ENCODE data around the gene AMDHD2. TPM values are rescaled to one million over a fixed set of nuclear protein-coding genes. Genes with fewer than 3 reads are reported as not detected.
"Not testable (repeated sequence)": the region's sequence is repeated elsewhere in the genome, so short reads cannot be mapped to it uniquely, and the experiment has no call there.

The AMDHD2 gene
- total RNA-seq, 1 donor from 2014 or later: 7.3 TPM

- H3K9ac ChIP-seq (ENCODE audit: low read depth in 1 of 3, low read length in 3 of 3): peak within 1 kb of the TSS; percentile 61 to 82 (median 79)
- peaks cover 22 to 49% (median 32%) of the 10 kb centered on the region in 3 donors for H3K4me1 ChIP-seq (ENCODE audit: control insufficient read depth in 3 of 3, insufficient read depth in 3 of 3, low read length in 3 of 3)
- H3K27ac ChIP-seq (ENCODE audit: low read depth, low read length): peak within 1 kb of the TSS; percentile 64
- peak within 1 kb of the TSS; percentile 68 to 75 (median 74) for H3K4me3 ChIP-seq (ENCODE audit: low read length in 3 of 3)
- no peaks in the 10 kb centered on the region for H3K9me3 ChIP-seq (ENCODE audit: control insufficient read depth in 3 of 3, low read length in 3 of 3)
- peaks cover 10 to 31% (median 27%) of the 10 kb centered on the region in 3 donors for H3K27me3 ChIP-seq (ENCODE audit: control insufficient read depth in 3 of 3, insufficient read depth in 3 of 3, low read length in 3 of 3)
- no peaks in the 10 kb centered on the region for H3K36me3 ChIP-seq (ENCODE audit: control insufficient read depth in 3 of 3, insufficient read depth in 3 of 3, low read length in 3 of 3)
Measured at GRCh38 chr16:2474877-2475412, 45.2 kb upstream of the AMDHD2 start, which contains the start of gene TBC1D24. TBC1D24 (plus strand) TSS chr16:2475127; CDS start chr16:2496149, 21,022 bp downstream.

DNA sequence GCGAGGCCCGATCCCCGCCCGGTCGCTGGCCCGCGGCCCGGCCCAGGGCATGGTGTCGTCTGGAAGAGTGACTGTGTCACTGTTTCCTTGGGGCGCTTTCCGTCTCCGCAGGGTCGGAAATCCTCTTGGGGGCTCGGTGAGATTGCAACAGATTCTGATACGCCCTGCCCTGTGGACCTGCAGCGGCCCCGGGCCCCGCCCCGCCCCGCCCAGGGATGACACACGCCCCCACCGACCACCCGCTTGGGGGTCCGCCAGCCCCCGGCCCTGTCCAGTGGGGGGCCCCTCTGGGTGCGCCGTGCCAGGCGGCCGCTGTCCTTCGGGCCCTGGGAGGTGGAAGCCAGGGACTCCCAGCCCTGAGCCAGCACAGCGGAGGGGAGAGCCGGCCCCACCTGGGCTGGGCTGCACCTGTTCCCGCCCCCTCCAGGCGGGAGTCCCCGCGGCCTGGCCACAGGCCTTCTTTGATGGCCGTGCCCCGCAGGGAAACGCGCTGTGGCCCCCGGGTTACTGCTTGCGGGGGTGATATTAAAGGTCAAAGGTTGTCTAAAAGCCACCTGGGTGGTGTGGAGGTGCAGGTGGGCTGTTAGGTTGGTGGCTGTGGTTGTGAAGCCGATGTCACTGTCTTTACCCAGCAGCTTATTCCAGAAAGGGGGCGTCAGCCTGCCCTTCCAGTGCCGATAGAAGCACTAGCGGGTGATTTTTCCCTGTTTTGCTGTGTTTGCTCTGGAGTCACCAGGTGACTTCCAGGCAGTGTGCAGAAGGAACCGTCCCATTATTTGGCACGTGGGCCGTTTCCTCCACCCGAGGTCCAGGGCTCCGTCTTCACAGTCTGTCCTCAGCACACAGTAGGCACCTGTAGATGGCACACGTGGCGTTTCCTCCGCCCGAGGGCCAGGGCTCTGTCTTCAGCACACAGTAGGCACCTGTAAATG is 44.5 kb upstream of the AMDHD2 start:
- Histone ChIP-seq H3K36me3 (ENCODE audit: control insufficient read depth in 3 of 3, insufficient read depth in 3 of 3, low read length in 3 of 3) (no peaks in the 10 kb centered on the region), H3K9ac (ENCODE audit: low read depth in 1 of 3, low read length in 3 of 3) (peak overlapping the region; percentile 43 to 82 (median 52)), H3K27me3 (ENCODE audit: control insufficient read depth in 3 of 3, insufficient read depth in 3 of 3, low read length in 3 of 3) (peaks cover 7 to 23% (median 20%) of the 10 kb centered on the region in 3 donors), H3K4me1 (ENCODE audit: control insufficient read depth in 3 of 3, insufficient read depth in 3 of 3, low read length in 3 of 3) (peaks cover 16 to 42% (median 25%) of the 10 kb centered on the region in 3 donors), H3K27ac (ENCODE audit: low read depth, low read length) (no peak overlapping the region), H3K9me3 (ENCODE audit: control insufficient read depth in 3 of 3, low read length in 3 of 3) (no peaks in the 10 kb centered on the region), H3K4me3 (ENCODE audit: low read length in 3 of 3) (peak overlapping the region; percentile 51 to 72 (median 66))

GRCh38 chr16:2476345-2476720 is 43.8 kb upstream of the AMDHD2 start:
- Histone ChIP-seq H3K4me3 (ENCODE audit: low read length in 3 of 3) (no peak overlapping the region), H3K36me3 (ENCODE audit: control insufficient read depth in 3 of 3, insufficient read depth in 3 of 3, low read length in 3 of 3) (no peaks in the 10 kb centered on the region), H3K9ac (ENCODE audit: low read depth in 1 of 3, low read length in 3 of 3) (peak overlapping the region in 1 of 3 donors; percentile 33), H3K9me3 (ENCODE audit: control insufficient read depth in 3 of 3, low read length in 3 of 3) (no peaks in the 10 kb centered on the region), H3K4me1 (ENCODE audit: control insufficient read depth in 3 of 3, insufficient read depth in 3 of 3, low read length in 3 of 3) (peaks cover 14 to 40% (median 23%) of the 10 kb centered on the region in 3 donors), H3K27ac (ENCODE audit: low read depth, low read length) (no peak overlapping the region), H3K27me3 (ENCODE audit: control insufficient read depth in 3 of 3, insufficient read depth in 3 of 3, low read length in 3 of 3) (peaks cover 7 to 21% (median 19%) of the 10 kb centered on the region in 3 donors)

DNA sequence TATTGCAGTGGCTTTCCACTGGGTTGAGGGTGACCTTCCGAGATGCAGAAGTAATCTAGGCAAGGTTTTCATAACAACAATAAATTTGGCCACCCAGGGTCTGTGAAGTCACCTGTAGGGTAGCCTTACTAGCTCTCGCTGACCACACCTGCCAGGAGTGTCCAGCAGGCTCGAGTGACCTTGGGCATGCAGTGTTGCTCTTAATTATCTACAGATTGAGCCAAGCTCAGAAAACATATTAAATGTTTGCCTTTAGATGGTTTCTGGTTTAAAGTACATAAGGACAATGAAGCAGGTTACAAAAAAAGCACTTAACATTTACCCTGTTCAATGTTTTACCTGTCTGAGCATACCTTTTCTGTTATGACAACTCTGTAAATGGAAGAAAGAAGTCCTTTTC is 43.4 kb upstream of the AMDHD2 start:
- H3K27me3 ChIP-seq (ENCODE audit: control insufficient read depth in 3 of 3, insufficient read depth in 3 of 3, low read length in 3 of 3): peaks cover 5 to 18% (median 17%) of the 10 kb centered on the region in 3 donors
- peaks cover 14 to 37% (median 23%) of the 10 kb centered on the region in 3 donors for H3K4me1 ChIP-seq (ENCODE audit: control insufficient read depth in 3 of 3, insufficient read depth in 3 of 3, low read length in 3 of 3)
- no peaks in the 10 kb centered on the region for H3K36me3 ChIP-seq (ENCODE audit: control insufficient read depth in 3 of 3, insufficient read depth in 3 of 3, low read length in 3 of 3)
- H3K4me3 ChIP-seq (ENCODE audit: low read length in 3 of 3): no peak overlapping the region
- H3K9me3 ChIP-seq (ENCODE audit: control insufficient read depth in 3 of 3, low read length in 3 of 3): no peaks in the 10 kb centered on the region
- H3K27ac ChIP-seq (ENCODE audit: low read depth, low read length): no peak overlapping the region
- H3K9ac ChIP-seq (ENCODE audit: low read depth in 1 of 3, low read length in 3 of 3): peak overlapping the region in 1 of 3 donors; percentile 33

DNA sequence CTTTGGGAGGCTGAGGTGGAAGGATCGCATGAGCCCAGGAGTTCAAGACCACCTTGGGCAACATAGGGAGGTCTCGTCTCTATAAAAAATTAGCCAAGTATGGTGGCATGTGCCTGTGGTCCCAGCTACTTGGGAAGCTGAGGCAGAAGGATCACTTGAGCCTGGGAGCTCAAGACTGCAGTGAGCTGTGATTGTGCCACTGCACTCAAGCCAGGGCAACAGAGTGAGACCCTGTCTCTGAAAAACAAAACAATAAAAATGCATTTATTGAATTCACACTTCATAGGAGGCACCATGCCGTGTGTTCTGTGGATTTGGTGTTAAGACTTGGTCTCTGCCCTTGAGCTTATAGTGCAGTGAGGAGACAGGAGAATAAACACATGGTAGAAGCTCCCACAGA is 42.8 kb upstream of the AMDHD2 start:
- H3K4me1 ChIP-seq (ENCODE audit: control insufficient read depth in 3 of 3, insufficient read depth in 3 of 3, low read length in 3 of 3): peaks cover 19 to 37% (median 22%) of the 10 kb centered on the region in 3 donors
- H3K9ac ChIP-seq (ENCODE audit: low read depth in 1 of 3, low read length in 3 of 3): no peak overlapping the region
- H3K27ac ChIP-seq (ENCODE audit: low read depth, low read length): no peak overlapping the region
- H3K4me3 ChIP-seq (ENCODE audit: low read length in 3 of 3): no peak overlapping the region
- no peaks in the 10 kb centered on the region for H3K36me3 ChIP-seq (ENCODE audit: control insufficient read depth in 3 of 3, insufficient read depth in 3 of 3, low read length in 3 of 3)
- H3K9me3 ChIP-seq (ENCODE audit: control insufficient read depth in 3 of 3, low read length in 3 of 3): no peaks in the 10 kb centered on the region
- peaks cover 0 to 12% (median 11%) of the 10 kb centered on the region in 3 donors for H3K27me3 ChIP-seq (ENCODE audit: control insufficient read depth in 3 of 3, insufficient read depth in 3 of 3, low read length in 3 of 3)

DNA sequence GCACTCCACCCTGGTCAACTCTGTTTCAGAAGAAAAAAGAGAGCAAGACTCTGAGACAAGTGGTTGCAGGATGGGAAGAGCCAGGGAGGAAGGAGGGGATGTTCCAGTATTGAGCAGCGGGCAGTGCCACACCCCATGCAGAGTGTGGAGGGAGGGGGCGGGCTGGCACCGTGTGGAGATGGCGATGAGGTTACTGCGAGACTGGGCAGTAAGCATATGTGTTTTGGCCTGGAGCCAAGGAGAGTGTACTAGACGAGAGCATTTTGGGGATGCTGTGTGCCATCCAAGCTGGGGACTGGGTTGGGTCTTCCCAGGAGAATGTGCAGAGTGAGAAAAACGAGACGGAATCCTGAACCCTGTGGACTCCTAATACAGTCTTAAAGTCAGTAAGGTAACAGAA is 41.9 kb upstream of the AMDHD2 start:
- Histone ChIP-seq H3K9ac (ENCODE audit: low read depth in 1 of 3, low read length in 3 of 3) (no peak overlapping the region), H3K36me3 (ENCODE audit: control insufficient read depth in 3 of 3, insufficient read depth in 3 of 3, low read length in 3 of 3) (no peaks in the 10 kb centered on the region), H3K4me3 (ENCODE audit: low read length in 3 of 3) (no peak overlapping the region), H3K27me3 (ENCODE audit: control insufficient read depth in 3 of 3, insufficient read depth in 3 of 3, low read length in 3 of 3) (peaks cover 0 to 3% (median 1%) of the 10 kb centered on the region in 3 donors), H3K4me1 (ENCODE audit: control insufficient read depth in 3 of 3, insufficient read depth in 3 of 3, low read length in 3 of 3) (peaks cover 26 to 39% (median 27%) of the 10 kb centered on the region in 3 donors), H3K27ac (ENCODE audit: low read depth, low read length) (no peak overlapping the region), H3K9me3 (ENCODE audit: control insufficient read depth in 3 of 3, low read length in 3 of 3) (no peaks in the 10 kb centered on the region)

- H3K27me3 ChIP-seq (ENCODE audit: control insufficient read depth in 3 of 3, insufficient read depth in 3 of 3, low read length in 3 of 3); H3K9me3 ChIP-seq (ENCODE audit: control insufficient read depth in 3 of 3, low read length in 3 of 3): not testable (repeated sequence)
Measured at GRCh38 chr16:2479996-2480395, 40.2 kb upstream of the AMDHD2 start.

GRCh38 chr16:2480948-2481347 is 39.2 kb upstream of the AMDHD2 start:
- no peaks in the 10 kb centered on the region for H3K27me3 ChIP-seq (ENCODE audit: control insufficient read depth in 3 of 3, insufficient read depth in 3 of 3, low read length in 3 of 3)
- H3K9ac ChIP-seq (ENCODE audit: low read depth in 1 of 3, low read length in 3 of 3): no peak overlapping the region
- H3K36me3 ChIP-seq (ENCODE audit: control insufficient read depth in 3 of 3, insufficient read depth in 3 of 3, low read length in 3 of 3): no peaks in the 10 kb centered on the region
- H3K9me3 ChIP-seq (ENCODE audit: control insufficient read depth in 3 of 3, low read length in 3 of 3): no peaks in the 10 kb centered on the region
- no peak overlapping the region for H3K27ac ChIP-seq (ENCODE audit: low read depth, low read length)
- no peak overlapping the region for H3K4me3 ChIP-seq (ENCODE audit: low read length in 3 of 3)
- H3K4me1 ChIP-seq (ENCODE audit: control insufficient read depth in 3 of 3, insufficient read depth in 3 of 3, low read length in 3 of 3): peaks cover 32 to 45% (median 38%) of the 10 kb centered on the region in 3 donors

More at GRCh38 chr16:2479996-2480395, 40.2 kb upstream of the AMDHD2 start:
- H3K36me3 ChIP-seq (ENCODE audit: control insufficient read depth in 3 of 3, insufficient read depth in 3 of 3, low read length in 3 of 3); H3K27ac ChIP-seq (ENCODE audit: low read depth, low read length); H3K4me3 ChIP-seq (ENCODE audit: low read length in 3 of 3); H3K9ac ChIP-seq (ENCODE audit: low read depth in 1 of 3, low read length in 3 of 3): not testable (repeated sequence)
- peaks cover 37 to 46% (median 38%) of the 10 kb centered on the region in 3 donors for H3K4me1 ChIP-seq (ENCODE audit: control insufficient read depth in 3 of 3, insufficient read depth in 3 of 3, low read length in 3 of 3)

DNA sequence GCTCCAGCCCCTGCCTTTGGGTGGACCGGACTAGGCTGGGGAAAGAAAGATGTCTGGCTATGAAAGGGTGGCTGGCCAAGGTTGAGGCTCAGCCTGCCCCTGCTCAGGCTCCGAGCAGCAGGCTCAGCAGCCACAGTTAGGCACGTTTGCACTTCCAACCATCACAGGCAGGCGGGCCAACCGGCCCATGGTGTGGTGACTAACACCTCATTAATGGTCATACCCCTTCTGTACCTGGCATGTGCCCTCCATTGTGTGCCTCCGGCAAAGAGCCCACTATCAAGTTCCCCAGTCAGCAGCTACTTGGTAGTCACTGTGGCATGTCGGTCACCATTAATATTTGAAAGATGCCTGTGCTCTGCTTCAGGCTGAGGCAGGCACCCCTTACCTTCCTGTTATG is 38.5 kb upstream of the AMDHD2 start:
- H3K4me1 ChIP-seq (ENCODE audit: control insufficient read depth in 3 of 3, insufficient read depth in 3 of 3, low read length in 3 of 3): peaks cover 31 to 43% (median 40%) of the 10 kb centered on the region in 3 donors
- no peak overlapping the region for H3K27ac ChIP-seq (ENCODE audit: low read depth, low read length)
- no peaks in the 10 kb centered on the region for H3K36me3 ChIP-seq (ENCODE audit: control insufficient read depth in 3 of 3, insufficient read depth in 3 of 3, low read length in 3 of 3)
- H3K9me3 ChIP-seq (ENCODE audit: control insufficient read depth in 3 of 3, low read length in 3 of 3): no peaks in the 10 kb centered on the region
- H3K27me3 ChIP-seq (ENCODE audit: control insufficient read depth in 3 of 3, insufficient read depth in 3 of 3, low read length in 3 of 3): no peaks in the 10 kb centered on the region
- peak overlapping the region in 2 of 3 donors; percentile 12 to 83 for H3K9ac ChIP-seq (ENCODE audit: low read depth in 1 of 3, low read length in 3 of 3)
- no peak overlapping the region for H3K4me3 ChIP-seq (ENCODE audit: low read length in 3 of 3)

DNA sequence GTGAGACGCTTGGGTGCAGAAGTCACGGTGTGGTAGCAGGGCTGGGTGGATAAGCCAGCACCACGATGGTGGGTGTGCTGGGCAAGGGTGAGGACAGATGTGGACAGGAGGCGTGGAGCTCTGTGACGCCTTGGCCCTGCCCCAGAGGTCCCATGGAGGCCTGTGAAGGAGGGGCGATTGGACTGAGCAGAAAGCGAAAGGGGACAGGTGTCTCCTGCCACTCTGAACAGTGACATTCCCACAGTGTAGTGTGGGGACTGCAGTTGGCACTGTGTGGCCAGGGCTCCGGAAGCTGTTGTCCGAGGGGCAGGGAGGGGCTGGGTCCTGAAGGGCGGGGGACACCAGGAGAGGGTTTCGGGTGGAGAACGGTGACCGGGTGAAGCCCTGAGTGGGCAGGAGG is 37.9 kb upstream of the AMDHD2 start:
- Histone ChIP-seq H3K4me3 (ENCODE audit: low read length in 3 of 3) (peak overlapping the region in 2 of 3 donors; percentile 49 to 67), H3K27ac (ENCODE audit: low read depth, low read length) (peak overlapping the region; percentile 85), H3K4me1 (ENCODE audit: control insufficient read depth in 3 of 3, insufficient read depth in 3 of 3, low read length in 3 of 3) (peaks cover 35 to 48% (median 46%) of the 10 kb centered on the region in 3 donors), H3K9ac (ENCODE audit: low read depth in 1 of 3, low read length in 3 of 3) (peak overlapping the region in 2 of 3 donors; percentile 12 to 83), H3K36me3 (ENCODE audit: control insufficient read depth in 3 of 3, insufficient read depth in 3 of 3, low read length in 3 of 3) (no peaks in the 10 kb centered on the region), H3K9me3 (ENCODE audit: control insufficient read depth in 3 of 3, low read length in 3 of 3) (no peaks in the 10 kb centered on the region), H3K27me3 (ENCODE audit: control insufficient read depth in 3 of 3, insufficient read depth in 3 of 3, low read length in 3 of 3) (no peaks in the 10 kb centered on the region)
